ENCODE data around the gene TRMT2A.

TRMT2A gene

DNA sequence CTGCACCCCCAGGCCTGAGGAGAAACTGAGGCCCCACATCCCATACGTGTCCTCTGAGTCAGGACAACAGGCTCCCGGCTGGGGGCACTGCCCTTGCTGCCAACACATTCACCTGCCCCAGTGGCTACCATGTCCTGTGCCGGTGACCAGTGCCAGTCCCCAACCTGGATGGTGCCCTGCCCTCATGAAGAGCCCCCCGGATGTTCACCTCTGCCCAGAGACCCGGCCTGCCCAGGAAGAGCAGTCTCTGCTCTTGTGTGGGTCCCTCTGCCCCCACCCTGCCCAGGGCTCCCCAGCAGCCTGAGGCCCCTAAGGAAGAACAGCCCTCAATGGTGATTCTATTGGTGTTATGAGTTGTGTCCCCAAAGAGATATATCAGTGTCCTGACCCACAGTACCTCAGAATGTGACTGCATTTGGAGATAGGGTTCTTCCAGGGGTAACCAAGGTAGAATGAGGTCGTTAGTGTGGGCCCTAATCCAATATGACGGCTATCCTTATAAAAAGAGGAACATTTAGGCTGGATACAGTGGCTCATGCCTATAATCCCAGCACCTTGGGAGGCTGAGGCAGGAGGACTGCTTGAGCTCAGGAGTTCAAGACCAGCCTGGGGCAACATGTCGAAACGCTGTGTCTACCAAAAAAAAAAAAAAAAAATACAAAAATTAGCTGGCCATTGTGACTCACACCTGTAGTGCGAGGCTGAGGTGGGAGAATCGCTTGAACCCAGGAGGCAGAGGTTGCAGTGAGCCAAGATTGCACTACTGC is 50.2 kb downstream of the TRMT2A start:
- no peaks in the 10 kb centered on the region for H3K9me2 ChIP-seq (replicated peaks; ENCODE audit: low read depth, low read length)
- H3K4me2 ChIP-seq (ENCODE audit: low read depth, low read length, poor library complexity, severe bottlenecking): no peak overlapping the region
- no peak overlapping the region for H3K4me3 ChIP-seq (ENCODE audit: low read length, poor library complexity, severe bottlenecking)
- H3K9ac ChIP-seq (ENCODE audit: low read depth, low read length, poor library complexity, severe bottlenecking): no peak overlapping the region
- H3F3A ChIP-seq (ENCODE audit: low read depth): no peaks in the 10 kb centered on the region
- H3K27me3 ChIP-seq (ENCODE audit: insufficient read depth, low read length, poor library complexity, severe bottlenecking): no peaks in the 10 kb centered on the region
- H3K9me3 ChIP-seq (ENCODE audit: insufficient read depth, low read depth, low read length): no peaks in the 10 kb centered on the region
- TF ChIP-seq, protein P1, sequence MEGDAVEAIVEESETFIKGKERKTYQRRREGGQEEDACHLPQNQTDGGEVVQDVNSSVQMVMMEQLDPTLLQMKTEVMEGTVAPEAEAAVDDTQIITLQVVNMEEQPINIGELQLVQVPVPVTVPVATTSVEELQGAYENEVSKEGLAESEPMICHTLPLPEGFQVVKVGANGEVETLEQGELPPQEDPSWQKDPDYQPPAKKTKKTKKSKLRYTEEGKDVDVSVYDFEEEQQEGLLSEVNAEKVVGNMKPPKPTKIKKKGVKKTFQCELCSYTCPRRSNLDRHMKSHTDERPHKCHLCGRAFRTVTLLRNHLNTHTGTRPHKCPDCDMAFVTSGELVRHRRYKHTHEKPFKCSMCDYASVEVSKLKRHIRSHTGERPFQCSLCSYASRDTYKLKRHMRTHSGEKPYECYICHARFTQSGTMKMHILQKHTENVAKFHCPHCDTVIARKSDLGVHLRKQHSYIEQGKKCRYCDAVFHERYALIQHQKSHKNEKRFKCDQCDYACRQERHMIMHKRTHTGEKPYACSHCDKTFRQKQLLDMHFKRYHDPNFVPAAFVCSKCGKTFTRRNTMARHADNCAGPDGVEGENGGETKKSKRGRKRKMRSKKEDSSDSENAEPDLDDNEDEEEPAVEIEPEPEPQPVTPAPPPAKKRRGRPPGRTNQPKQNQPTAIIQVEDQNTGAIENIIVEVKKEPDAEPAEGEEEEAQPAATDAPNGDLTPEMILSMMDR (conservative IDR thresholded peaks at IDR 0.05; ENCODE audit: low read length): no peak
- TF ChIP-seq EZH2phosphoT487 (IDR thresholded peaks at IDR 0.05; ENCODE audit: borderline replicate concordance): no peak
- no peaks in the 10 kb centered on the region for H3K4me1 ChIP-seq (ENCODE audit: insufficient read depth, low read length, poor library complexity, severe bottlenecking)
- no peaks in the 10 kb centered on the region for H4K20me1 ChIP-seq (ENCODE audit: insufficient read depth, low read length, poor library complexity, severe bottlenecking)
- no peaks in the 10 kb centered on the region; the same call in 1 of the 2 replicates for H3K36me3 ChIP-seq (ENCODE audit: insufficient read depth, low read length)
- no peak overlapping the region for H2AFZ ChIP-seq (ENCODE audit: low read length)
- no peaks in the 10 kb centered on the region for H3K79me2 ChIP-seq (ENCODE audit: insufficient read depth, low read length)

DNA sequence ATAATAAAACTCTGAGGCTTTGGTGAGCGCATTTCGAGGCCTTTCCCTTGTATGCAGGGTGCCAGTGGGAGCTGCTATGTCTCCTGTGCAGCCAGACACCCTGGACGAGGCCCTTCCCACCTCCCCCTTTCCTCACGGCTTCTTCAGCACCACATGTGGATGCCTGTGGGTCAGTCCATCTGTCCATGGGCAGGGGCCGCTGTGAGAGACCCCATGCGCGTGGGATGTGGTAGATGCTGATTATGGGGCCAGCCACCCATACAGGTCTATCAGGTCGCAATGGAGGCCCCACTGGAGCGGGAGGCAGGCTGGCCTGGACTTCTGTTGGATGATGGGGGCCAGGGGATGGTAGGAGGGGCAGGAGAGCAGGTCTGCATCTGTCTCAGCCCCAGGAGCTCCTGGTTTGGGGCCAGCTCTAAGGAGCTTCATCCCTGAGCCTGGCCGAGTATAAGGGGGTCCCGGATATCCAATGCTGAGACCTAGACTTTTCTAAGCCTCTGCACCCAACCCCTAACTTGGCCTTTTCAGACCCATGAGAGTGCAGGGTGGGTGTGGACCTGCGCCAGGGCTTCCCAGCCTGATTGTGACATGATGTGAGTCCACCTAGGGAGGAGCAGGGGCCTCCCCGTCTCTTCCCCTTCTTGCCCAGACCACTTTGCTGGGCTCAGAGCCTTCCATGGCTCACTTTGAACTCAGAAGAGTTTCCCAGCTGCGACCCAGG is 51.0 kb downstream of the TRMT2A start:
- H3F3A ChIP-seq (ENCODE audit: low read depth): no peaks in the 10 kb centered on the region
- H3K9me3 ChIP-seq (ENCODE audit: insufficient read depth, low read depth, low read length): no peaks in the 10 kb centered on the region
- H4K20me1 ChIP-seq (ENCODE audit: insufficient read depth, low read length, poor library complexity, severe bottlenecking): no peaks in the 10 kb centered on the region
- no peaks in the 10 kb centered on the region for H3K4me1 ChIP-seq (ENCODE audit: insufficient read depth, low read length, poor library complexity, severe bottlenecking)
- H3K9me2 ChIP-seq (replicated peaks; ENCODE audit: low read depth, low read length): no peaks in the 10 kb centered on the region
- H3K9ac ChIP-seq (ENCODE audit: low read depth, low read length, poor library complexity, severe bottlenecking): no peak overlapping the region
- H3K27me3 ChIP-seq (ENCODE audit: insufficient read depth, low read length, poor library complexity, severe bottlenecking): no peaks in the 10 kb centered on the region
- no peak overlapping the region for H2AFZ ChIP-seq (ENCODE audit: low read length)
- no peak overlapping the region for H3K4me2 ChIP-seq (ENCODE audit: low read depth, low read length, poor library complexity, severe bottlenecking)
- no peaks in the 10 kb centered on the region for H3K79me2 ChIP-seq (ENCODE audit: insufficient read depth, low read length)
- no peaks in the 10 kb centered on the region; the same call in 1 of the 2 replicates for H3K36me3 ChIP-seq (ENCODE audit: insufficient read depth, low read length)
- no peak overlapping the region for H3K4me3 ChIP-seq (ENCODE audit: low read length, poor library complexity, severe bottlenecking)
- no peak for TF ChIP-seq EZH2phosphoT487 (IDR thresholded peaks at IDR 0.05; ENCODE audit: borderline replicate concordance)
- TF ChIP-seq, protein P1 (conservative IDR thresholded peaks at IDR 0.05; ENCODE audit: low read length): no peak

DNA sequence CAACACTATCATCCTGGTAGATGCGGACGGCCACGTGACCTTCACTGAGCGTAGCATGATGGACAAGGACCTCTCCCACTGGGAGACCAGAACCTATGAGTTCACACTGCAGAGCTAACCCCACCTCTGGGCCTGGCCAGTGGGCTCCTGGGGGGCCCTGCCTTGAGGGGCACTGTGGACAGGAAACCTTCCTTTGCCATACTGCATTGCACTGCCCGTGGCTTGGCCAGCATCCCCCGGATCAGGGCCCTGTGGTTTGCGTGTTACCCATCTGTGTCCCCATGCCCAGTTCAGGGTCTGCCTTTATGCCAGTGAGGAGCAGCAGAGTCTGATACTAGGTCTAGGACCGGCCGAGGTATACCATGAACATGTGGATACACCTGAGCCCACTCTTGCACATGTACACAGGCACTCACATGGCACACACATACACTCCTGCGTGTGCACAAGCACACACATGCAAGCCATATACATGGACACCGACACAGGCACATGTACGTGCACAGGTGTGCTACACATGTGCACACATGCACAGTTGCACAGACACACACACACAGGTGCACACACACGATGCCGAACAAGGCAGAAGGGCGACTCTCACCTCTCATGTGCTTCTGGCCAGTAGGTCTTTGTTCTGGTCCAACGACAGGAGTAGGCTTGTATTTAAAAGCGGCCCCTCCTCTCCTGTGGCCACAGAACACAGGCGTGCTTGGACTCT is 52.3 kb downstream of the TRMT2A start:
- Histone ChIP-seq H3K79me2 (ENCODE audit: insufficient read depth, low read length) (no peaks in the 10 kb centered on the region), H4K20me1 (ENCODE audit: insufficient read depth, low read length, poor library complexity, severe bottlenecking) (no peaks in the 10 kb centered on the region)
- no peak for TF ChIP-seq EZH2phosphoT487 (IDR thresholded peaks at IDR 0.05; ENCODE audit: borderline replicate concordance)
- TF ChIP-seq, protein P1 (conservative IDR thresholded peaks at IDR 0.05; ENCODE audit: low read length): no peak

More for the DNA sequence above, 52.3 kb downstream of the TRMT2A start:
- no peaks in the 10 kb centered on the region for H3K27me3 ChIP-seq (ENCODE audit: insufficient read depth, low read length, poor library complexity, severe bottlenecking)
- H3K36me3 ChIP-seq (ENCODE audit: insufficient read depth, low read length): no peaks in the 10 kb centered on the region; the same call in 1 of the 2 replicates
- no peak overlapping the region for H3K4me3 ChIP-seq (ENCODE audit: low read length, poor library complexity, severe bottlenecking)
- no peak overlapping the region for H2AFZ ChIP-seq (ENCODE audit: low read length)
- H3F3A ChIP-seq (ENCODE audit: low read depth): no peaks in the 10 kb centered on the region
- no peaks in the 10 kb centered on the region for H3K9me3 ChIP-seq (ENCODE audit: insufficient read depth, low read depth, low read length)
- H3K4me2 ChIP-seq (ENCODE audit: low read depth, low read length, poor library complexity, severe bottlenecking): no peak overlapping the region
- H3K4me1 ChIP-seq (ENCODE audit: insufficient read depth, low read length, poor library complexity, severe bottlenecking): no peaks in the 10 kb centered on the region
- H3K9ac ChIP-seq (ENCODE audit: low read depth, low read length, poor library complexity, severe bottlenecking): no peak overlapping the region
- no peaks in the 10 kb centered on the region for H3K9me2 ChIP-seq (replicated peaks; ENCODE audit: low read depth, low read length)

Data from Loucy (cell line).